Heart right ventricle (tissue), 16 donors: ENCODE measurements around the gene C11orf97. TPM values are rescaled to one million over a fixed set of nuclear protein-coding genes. Genes with fewer than 3 reads are reported as not detected.

Experiments used
- ATAC-seq, 8 donors: fragments of 200-7000 bp; cut with Tn5 transposase; one replicate each; pipeline ENCODE4 v1.9.1; 2020; ENCODE audit warnings: mild to moderate bottlenecking in 8 of 8, moderate library complexity in 8 of 8, moderate number of reproducible peaks in 1 of 8
- DNase-seq, 2 donors: peaks; one replicate each; pipeline ENCODE4 v3.0.0-alpha.2; 2020
- H3K27ac ChIP-seq, 10 donors: fragments of 200-600 bp; sonication (generic) in 2 of 10; one replicate each; pipeline versions ENCODE4 v1.5.0 to v1.8.0; 2020 to 2022; ENCODE audit warnings: mild to moderate bottlenecking in 3 of 10
- H3K27me3 ChIP-seq, 7 donors: fragments of 200-600 bp; one replicate each; pipeline ENCODE4 v1.8.0; 2021 to 2022; ENCODE audit warnings: mild to moderate bottlenecking in 2 of 7
- H3K36me3 ChIP-seq, 9 donors: fragments of 200-600 bp; sonication (generic) in 1 of 9; one replicate each; pipeline versions ENCODE4 v1.5.0 to v1.8.0; 2020 to 2022; ENCODE audit warnings: mild to moderate bottlenecking in 2 of 9
- H3K4me1 ChIP-seq, 9 donors: fragments of 200-600 bp; sonication (generic) in 1 of 9; one replicate each; pipeline versions ENCODE4 v1.5.0 to v1.8.0; 2020 to 2022; ENCODE audit warnings: mild to moderate bottlenecking in 4 of 9
- H3K4me3 ChIP-seq, 10 donors: fragments of 200-600 bp; sonication (generic) in 2 of 10; one replicate each; pipeline versions ENCODE4 v1.5.0 to v1.8.0; 2020 to 2022; ENCODE audit warnings: mild to moderate bottlenecking in 7 of 10, moderate library complexity in 2 of 10
- H3K9me3 ChIP-seq, 11 donors: fragments of 200-600 bp in 10 of 11; sonication (generic) in 2 of 11; one replicate each; pipeline versions ENCODE4 v1.5.0 to v1.8.0; 2013 to 2022; ENCODE audit warnings: mild to moderate bottlenecking in 2 of 11, control low read depth in 1 of 11, moderate library complexity in 1 of 11
- WGBS, 2 donors: extraction: QIAGEN DNeasy Blood & Tissue Kit; methylation state at CpG; one replicate each; pipeline ENCODE4 v1.1.7; 2013; ENCODE audit warnings: inconsistent platforms in 1 of 2; 5-methylcytosine and 5-hydroxymethylcytosine counted together
- intact Hi-C, 10 donors: fragments of 100-400 bp; cut with DNase I; formaldehyde crosslinking; loops; one replicate each; pipeline versions ENCODE4 v1.11.1 to v1.14.2; 2022
- long read RNA-seq, 3 donors: library from polyadenylated mRNA; unstranded; transcript quantifications; one replicate each; pipeline ENCODE4 v2.0.0, GENCODE V29; 2020 to 2021
- polyA plus RNA-seq, 2 donors: library from polyadenylated mRNA; stranded (reverse); fragments of 200-250 nt; gene quantifications; one replicate each; pipeline ENCODE4 v1.2.3, GENCODE V29; 2013
- total RNA-seq, 10 donors: library from RNA; stranded (reverse); fragmentation: NEBNext Ultra II Directional in 3 of 10; extraction: Animal tissue kit (Norgen Biotek cat#: 25700) in 3 of 10; gene quantifications; one replicate each; pipeline versions ENCODE4 v1.2.1 to v1.2.4, GENCODE V29; 2021 to 2023
- TF ChIP-seq, protein P1 (sequence below), 9 donors: fragments of 200-600 bp; sonication (generic) in 2 of 9; IDR thresholded peaks; one replicate each; pipeline versions ENCODE4 v1.5.0 to v1.8.0; 2021 to 2022; ENCODE audit warnings: antibody characterized with exemption in 9 of 9, mild to moderate bottlenecking in 5 of 9, moderate library complexity in 1 of 9
- donor health status: Arrhythmogenic right ventricular cardiomyopathy.
- donor health status: ischemic (EF 13 %, LVEDD 7.1; RV severe dilation, severe dysfunction).
- donor health status: healthy with polysubstance abuse.
- donor health status: DM: no; HTN: yes; CAD: no.
- donor health status: DM: no; HTN: no; CAD: no.
- donor health status: ischemic (EF 25% LVEDD 6.9; RV normal size, moderate dysfunction).
- donor health status: ischemic (EF 25% LVEDD 5.7; RV mildly dilated, moderate dysfunction).
- donor health status: healthy.
- donor health status: DM: yes; HTN: yes; CAD: no.
- donor health status: Ischemic cardiomyopathy.
- donor health status: ischemic (EF 35%, LVEDD 5.7; RV mildly dilated, moderate dysfunction).
- donor health status: nonischemic (EF 11% LVEDD 7.7; RV severe dilation, severe dysfunction).
- donor health status: DM: yes; HTN: yes; CAD: no.
- donor health status: PGD.
- donor health status: ischemic (EF 29% LVEDD 5.4; RV normal size, mild dysfunction).
- donor health status: nonischemic (EF 23%, LVEDD 6.1; RV moderate dilation, normal function).

Gene C11orf97, protein sequence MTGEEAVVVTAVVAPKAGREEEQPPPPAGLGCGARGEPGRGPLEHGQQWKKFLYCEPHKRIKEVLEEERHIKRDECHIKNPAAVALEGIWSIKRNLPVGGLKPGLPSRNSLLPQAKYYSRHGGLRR
- total RNA-seq (not detected), polyA plus RNA-seq (not detected)
- long read RNA-seq, donor 1, result 0 reads
- long read RNA-seq, donor 2, result 0 reads
- long read RNA-seq, donor 3, result 0 reads

DNA sequence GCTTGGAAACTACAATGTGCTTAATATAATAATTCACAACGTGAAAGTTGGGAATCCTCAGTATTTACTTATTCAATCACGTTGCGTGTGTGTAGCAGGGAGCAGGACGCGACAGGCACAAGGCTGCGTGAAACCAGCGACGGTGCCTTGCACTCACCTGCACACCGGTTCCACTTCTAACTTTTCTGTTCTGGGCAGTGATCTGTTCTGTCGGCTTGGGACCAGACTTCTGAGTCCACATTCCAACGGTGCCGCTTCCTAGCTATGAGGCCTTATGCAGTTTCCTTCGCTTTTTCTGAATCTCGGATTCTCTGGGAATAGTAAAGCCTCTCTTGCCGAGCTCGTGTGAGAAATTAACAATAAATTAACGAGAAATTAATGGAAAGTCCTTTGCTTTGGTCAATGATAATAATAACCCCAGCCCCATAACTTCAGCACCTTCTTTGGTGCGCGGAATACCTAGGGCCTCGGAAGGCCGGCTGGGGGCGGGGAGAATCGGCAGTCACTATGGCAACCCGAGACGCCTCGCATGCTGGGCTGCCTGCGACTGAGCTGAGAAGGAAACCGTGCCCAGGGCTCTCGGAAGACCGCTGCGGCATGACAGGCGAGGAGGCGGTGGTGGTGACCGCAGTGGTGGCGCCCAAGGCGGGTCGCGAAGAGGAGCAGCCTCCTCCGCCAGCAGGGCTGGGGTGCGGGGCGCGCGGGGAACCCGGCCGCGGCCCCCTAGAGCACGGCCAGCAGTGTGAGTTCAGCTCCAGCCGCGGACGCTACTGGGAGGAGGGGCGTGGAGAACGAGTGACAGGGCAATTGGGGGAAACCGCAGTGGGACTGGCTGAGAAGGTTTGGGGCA lies at the start of gene C11orf97:
Gene C11orf97 (plus strand): TSS at position 530 of the 850 bp plus-strand sequence. CDS start 68 bp downstream, at position 598.
- peaks cover 0 to 13% (median 5%) of the 10 kb centered on the region in 9 donors for H3K4me1 ChIP-seq
- no peak within 1 kb of the TSS for H3K27ac ChIP-seq
- 15 to 17% methylated on average over 53 of the region's 53 CpGs for WGBS, 2 donors
- ATAC-seq (peak; percentile 70 to 87 (median 76)), DNase-seq (peak; percentile 45 to 61)
- H3K9me3 ChIP-seq, result no peaks in the 10 kb centered on the region
- H3K36me3 ChIP-seq, result no peaks in the 10 kb centered on the region
- peak within 1 kb of the TSS; percentile 18 to 66 (median 57) for H3K4me3 ChIP-seq
- TF ChIP-seq, protein P1, sequence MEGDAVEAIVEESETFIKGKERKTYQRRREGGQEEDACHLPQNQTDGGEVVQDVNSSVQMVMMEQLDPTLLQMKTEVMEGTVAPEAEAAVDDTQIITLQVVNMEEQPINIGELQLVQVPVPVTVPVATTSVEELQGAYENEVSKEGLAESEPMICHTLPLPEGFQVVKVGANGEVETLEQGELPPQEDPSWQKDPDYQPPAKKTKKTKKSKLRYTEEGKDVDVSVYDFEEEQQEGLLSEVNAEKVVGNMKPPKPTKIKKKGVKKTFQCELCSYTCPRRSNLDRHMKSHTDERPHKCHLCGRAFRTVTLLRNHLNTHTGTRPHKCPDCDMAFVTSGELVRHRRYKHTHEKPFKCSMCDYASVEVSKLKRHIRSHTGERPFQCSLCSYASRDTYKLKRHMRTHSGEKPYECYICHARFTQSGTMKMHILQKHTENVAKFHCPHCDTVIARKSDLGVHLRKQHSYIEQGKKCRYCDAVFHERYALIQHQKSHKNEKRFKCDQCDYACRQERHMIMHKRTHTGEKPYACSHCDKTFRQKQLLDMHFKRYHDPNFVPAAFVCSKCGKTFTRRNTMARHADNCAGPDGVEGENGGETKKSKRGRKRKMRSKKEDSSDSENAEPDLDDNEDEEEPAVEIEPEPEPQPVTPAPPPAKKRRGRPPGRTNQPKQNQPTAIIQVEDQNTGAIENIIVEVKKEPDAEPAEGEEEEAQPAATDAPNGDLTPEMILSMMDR (IDR thresholded peaks at IDR 0.05), result no peak
- H3K27me3 ChIP-seq, result peaks cover 0 to 15% (median 6%) of the 10 kb centered on the region in 7 donors
- intact Hi-C loops, result no loop called here

DNA sequence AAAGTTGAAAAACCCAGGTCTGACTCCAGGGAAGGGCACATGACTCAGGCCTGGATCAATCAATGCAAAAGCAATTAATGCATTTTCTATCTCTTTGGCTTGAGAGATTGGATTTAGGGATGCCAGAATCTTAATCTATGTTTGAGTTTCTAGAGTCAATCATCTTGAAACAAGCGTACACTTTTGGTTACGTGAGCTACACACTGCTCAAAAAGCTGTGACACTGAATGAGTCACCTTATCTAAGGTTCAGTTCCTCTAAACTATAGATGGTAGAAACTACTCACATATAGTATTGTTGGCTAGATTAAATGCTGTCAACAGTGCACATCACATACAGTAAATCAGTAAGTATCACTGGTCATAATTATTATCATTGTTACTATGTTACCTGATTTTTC lies 42.8 kb upstream of the C11orf97 start:
- H3K4me1 ChIP-seq, result peaks cover 0 to 15% (median 0%) of the 10 kb centered on the region in 9 donors
- H3K27ac ChIP-seq, result no peak overlapping the region
- ATAC-seq, result no peak
- H3K27me3 ChIP-seq, result no peaks in the 10 kb centered on the region
- no peak overlapping the region for H3K4me3 ChIP-seq
- no peak for DNase-seq
- WGBS, 2 donors, result 94 to 97% methylated on average over 2 of the region's 2 CpGs
- peaks cover 0 to 94% (median 10%) of the 10 kb centered on the region in 9 donors for H3K36me3 ChIP-seq
- intact Hi-C loops, result no loop called here
- H3K9me3 ChIP-seq, result no peaks in the 10 kb centered on the region
- TF ChIP-seq, protein P1 (IDR thresholded peaks at IDR 0.05), result no peak

DNA sequence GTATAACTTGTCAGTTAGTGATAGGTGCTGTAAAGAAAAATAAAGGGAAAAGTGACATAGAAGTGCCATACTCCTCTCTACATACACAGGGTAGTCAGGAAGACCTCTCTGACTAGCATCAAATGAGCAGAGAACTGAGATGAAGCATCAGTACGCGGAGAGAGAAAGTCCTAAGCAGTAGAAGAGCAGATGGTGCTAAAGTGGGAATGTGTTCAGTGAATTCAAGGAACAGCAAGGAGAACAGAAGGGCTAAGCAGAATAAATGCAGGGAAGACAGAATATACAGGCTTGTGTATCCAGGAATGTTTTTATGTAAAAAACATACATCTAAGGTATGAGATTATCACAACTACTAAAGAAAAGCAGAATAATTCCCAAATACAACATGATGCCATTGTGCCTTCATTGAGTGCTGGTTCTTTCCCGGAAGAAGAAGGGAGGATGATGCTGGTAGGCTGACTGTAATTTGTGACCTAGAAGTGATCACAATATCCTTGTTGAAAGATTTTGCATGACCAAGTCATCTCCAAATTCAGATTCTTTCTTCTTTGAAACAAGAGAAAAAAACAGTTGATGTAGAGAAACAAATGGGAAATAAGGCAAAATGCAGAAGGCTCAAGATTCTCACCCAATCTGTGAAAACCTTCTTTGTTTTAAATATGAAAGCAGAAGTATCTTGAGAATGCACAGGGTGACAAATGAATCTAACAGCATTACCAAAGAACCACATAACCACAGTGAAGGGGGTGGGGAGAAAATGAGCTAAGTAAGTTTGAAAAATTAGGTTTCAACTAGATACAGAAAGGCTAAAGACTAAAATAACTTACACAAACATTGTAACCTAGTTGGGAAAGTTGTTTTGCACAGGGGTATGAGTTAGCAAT lies 39.1 kb upstream of the C11orf97 start:
- H3K4me3 ChIP-seq, result no peak overlapping the region
- intact Hi-C loops, result no loop called here
- WGBS, 2 donors, result 96 to 98% methylated on average over 3 of the region's 3 CpGs
- peaks cover 0 to 94% (median 14%) of the 10 kb centered on the region in 9 donors for H3K36me3 ChIP-seq
- H3K27me3 ChIP-seq, result no peaks in the 10 kb centered on the region
- DNase-seq, result no peak
- TF ChIP-seq, protein P1 (IDR thresholded peaks at IDR 0.05), result no peak
- no peaks in the 10 kb centered on the region for H3K9me3 ChIP-seq
- ATAC-seq, result no peak
- H3K27ac ChIP-seq, result peak overlapping the region in 1 of 10 donors; percentile 5
- H3K4me1 ChIP-seq, result peaks cover 0 to 15% (median 0%) of the 10 kb centered on the region in 9 donors

DNA sequence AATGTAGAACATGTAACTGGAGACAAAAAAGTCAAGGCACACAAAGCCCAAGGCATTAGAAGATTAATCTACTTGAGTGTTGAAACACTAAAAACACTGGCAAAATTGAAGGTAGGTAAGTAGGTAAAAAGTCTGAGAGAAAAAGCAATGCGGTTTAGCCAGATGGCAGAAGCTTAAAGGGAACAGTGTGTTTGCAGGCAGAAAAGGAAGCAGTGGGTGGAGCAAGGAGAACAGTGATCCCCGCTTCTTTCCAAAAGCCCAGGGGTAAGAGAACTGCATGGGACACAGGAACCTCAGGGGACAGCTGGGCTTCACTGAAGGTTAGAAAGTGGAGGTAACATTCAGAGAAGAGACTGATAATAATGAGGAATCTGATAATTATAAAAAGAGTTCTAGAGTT lies 34.6 kb upstream of the C11orf97 start:
- TF ChIP-seq, protein P1 (IDR thresholded peaks at IDR 0.05), result no peak
- H3K36me3 ChIP-seq, result peaks cover 0 to 97% (median 10%) of the 10 kb centered on the region in 9 donors
- no peak for DNase-seq

More for the DNA sequence above, 34.6 kb upstream of the C11orf97 start:
- no peaks in the 10 kb centered on the region for H3K27me3 ChIP-seq
- H3K9me3 ChIP-seq, result no peaks in the 10 kb centered on the region
- intact Hi-C loops, result no loop called here
- H3K4me3 ChIP-seq, result no peak overlapping the region
- 84 to 85% methylated on average over 2 of the region's 2 CpGs for WGBS, 2 donors
- no peak overlapping the region for H3K27ac ChIP-seq
- peaks cover 0 to 15% (median 0%) of the 10 kb centered on the region in 9 donors for H3K4me1 ChIP-seq
- no peak for ATAC-seq
